ENCODE measurements around the gene TLE4. TPM values are rescaled to one million over a fixed set of nuclear protein-coding genes. Genes with fewer than 3 reads are reported as not detected.

The TLE4 gene
- total and polyA plus RNA-seq, 2 of the 13 experiments (the other 11 are each of a cell fraction or from before 2014, with no cell fraction given) = 2.0 to 2.3 TPM

GRCh38 chr9:79604149-79604548 lies 32.4 kb downstream of the TLE4 start:
- H3K9ac ChIP-seq (ENCODE audit: insufficient read depth, low read depth, low read length) = no peak overlapping the region
- intact Hi-C loops (cut with micrococcal nuclease; ENCODE audit: unreplicated experiment) = no loop called here
- POLR2A ChIA-PET = no interaction called here
- 0 out of 2 replicates have a peak, but pooled peaks cover 16% of the 10 kb centered on the region for H3K9me3 ChIP-seq (ENCODE audit: low read length)
- H4K20me1 ChIP-seq (ENCODE audit: insufficient read depth, low read length) = no peaks in the 10 kb centered on the region
- H2AFZ ChIP-seq (ENCODE audit: low read length) = no peak overlapping the region
- no TSS peak for BruUV-seq (replicated peaks)
- no peaks in the 10 kb centered on the region for H3K4me1 ChIP-seq (ENCODE audit: insufficient read depth, low read length)
- H3K79me2 ChIP-seq (ENCODE audit: insufficient read depth, low read length) = no peaks in the 10 kb centered on the region
- no peak for DNase-seq (ENCODE audit: low spot score)
- H3K4me3 ChIP-seq (replicated peaks in 1 of 3; ENCODE audit: insufficient read depth in 1 of 3, low read depth in 2 of 3, low read length in 3 of 3) = no peak overlapping the region
- H3K27me3 ChIP-seq (ENCODE audit: control insufficient read depth in 1 of 2, insufficient read depth in 2 of 2, low read length in 2 of 2) = no peaks in the 10 kb centered on the region
- no peak for FAIRE-seq
- H3K4me2 ChIP-seq (ENCODE audit: low read depth, low read length) = no peak overlapping the region
- H3K27ac ChIP-seq (ENCODE audit: extremely low read length, insufficient read depth, low read length) = no peak overlapping the region
- ATAC-seq = no peak
- H3K36me3 ChIP-seq (replicated peaks in 1 of 2; ENCODE audit: control insufficient read depth in 1 of 2, insufficient read depth in 2 of 2, low read length in 2 of 2) = no peaks in the 10 kb centered on the region
- in situ Hi-C loops (cut with HindIII; ENCODE audit: extremely low pct_ligation_motif_present, low pct_unique_long_range_greater_than_20kb) = no loop called here
- CTCF ChIA-PET (ENCODE audit: low intra/inter-chr PET ratio, low total read pairs) = no interaction called here
- TF ChIP-seq ATRX (CRISPR knock-in tag; IDR thresholded peaks at IDR 0.05; ENCODE audit: borderline replicate concordance) = no peak
- no peak for TF ChIP-seq MXD1 (CRISPR knock-in tag; IDR thresholded peaks at IDR 0.05)
- no peak for TF ChIP-seq POLR2AphosphoS5 (IDR thresholded peaks at IDR 0.05; ENCODE audit: low read depth, low read length)
- no peak for TF ChIP-seq ZNF256 (CRISPR knock-in tag; conservative IDR thresholded peaks at IDR 0.05)
- TF ChIP-seq ZSCAN12 (CRISPR knock-in tag; IDR thresholded peaks at IDR 0.05) = no peak
- TF ChIP-seq GATA4 (IDR thresholded peaks at IDR 0.05; ENCODE audit: borderline replicate concordance, low read depth) = no peak
- no peak for TF ChIP-seq RBM22 (optimal IDR thresholded peaks at IDR 0.05; ENCODE audit: low read length)
- no peak for TF ChIP-seq ZNF280B (CRISPR knock-in tag; IDR thresholded peaks at IDR 0.05; ENCODE audit: borderline replicate concordance)
- TF ChIP-seq JARID2 (CRISPR knock-in tag; IDR thresholded peaks at IDR 0.05; ENCODE audit: insufficient replicate concordance) = no peak
- TF ChIP-seq ARID3A (IDR thresholded peaks at IDR 0.05; ENCODE audit: low read depth, low read length) = no peak
- no peak for TF ChIP-seq NFAT5 (CRISPR knock-in tag; IDR thresholded peaks at IDR 0.05)
- TF ChIP-seq SOX6 (IDR thresholded peaks at IDR 0.05) = no peak
- no peak for TF ChIP-seq SOX6 (CRISPR knock-in tag; IDR thresholded peaks at IDR 0.05)
- TF ChIP-seq DR1 (CRISPR knock-in tag; IDR thresholded peaks at IDR 0.05) = no peak

Measured in HepG2 (cell line).